ENCODE measurements around the gene PRMT6. TPM values are rescaled to one million over a fixed set of nuclear protein-coding genes. Genes with fewer than 3 reads are reported as not detected.
A peak's percentile ranks its signal among the peaks of the same experiment; 100 is the strongest.

Gene PRMT6
- total RNA-seq, 1 experiment from 2014 or later = 15.4 TPM

GRCh38 chr1:107058245-107059032 lies 2.0 kb downstream of the PRMT6 start:
- Mint-ChIP-seq H3K27ac (ENCODE audit: unreplicated experiment) (no peak overlapping the region), H3K27me3 (ENCODE audit: unreplicated experiment) (no peaks in the 10 kb centered on the region), H3K4me3 (ENCODE audit: low read depth, unreplicated experiment) (peak overlapping the region; percentile 85), H3K4me1 (ENCODE audit: low read depth, unreplicated experiment) (no peaks in the 10 kb centered on the region), H3K36me3 (ENCODE audit: insufficient read depth, unreplicated experiment) (peaks cover 24% of the 10 kb centered on the region), H3K9me3 (ENCODE audit: low read depth, unreplicated experiment) (peaks cover 2% of the 10 kb centered on the region)
- CTCF ChIA-PET = no interaction called here
- intact Hi-C loops (cut with micrococcal nuclease; ENCODE audit: unreplicated experiment) = loop anchor here (5.0 kb wide), 1 partner anchor 84 kb away; the partner anchor contains the start of gene NTNG1
- no peak for TF ChIP-seq CTCF (IDR thresholded peaks at IDR 0.05; ENCODE audit: unreplicated experiment)
- no TSS peak for BruUV-seq (replicated peaks)
- no peak for DNase-seq

GRCh38 chr1:107061886-107062285 lies 5.4 kb downstream of the PRMT6 start:
- DNase-seq = no peak
- Mint-ChIP-seq H3K4me3 (ENCODE audit: low read depth, unreplicated experiment) (no peak overlapping the region), H3K27me3 (ENCODE audit: unreplicated experiment) (no peaks in the 10 kb centered on the region), H3K36me3 (ENCODE audit: insufficient read depth, unreplicated experiment) (peaks cover 15% of the 10 kb centered on the region), H3K4me1 (ENCODE audit: low read depth, unreplicated experiment) (no peaks in the 10 kb centered on the region), H3K27ac (ENCODE audit: unreplicated experiment) (no peak overlapping the region), H3K9me3 (ENCODE audit: low read depth, unreplicated experiment) (no peaks in the 10 kb centered on the region)
- CTCF ChIA-PET = no interaction called here
- TF ChIP-seq CTCF (IDR thresholded peaks at IDR 0.05; ENCODE audit: unreplicated experiment) = no peak
- intact Hi-C loops (cut with micrococcal nuclease; ENCODE audit: unreplicated experiment) = no loop called here
- no TSS peak for BruUV-seq (replicated peaks)

GRCh38 chr1:107073493-107073892 lies 17.0 kb downstream of the PRMT6 start:
- no peaks in the 10 kb centered on the region for H3K27me3 Mint-ChIP-seq (ENCODE audit: unreplicated experiment)
- no peak overlapping the region for H3K27ac Mint-ChIP-seq (ENCODE audit: unreplicated experiment)
- DNase-seq = no peak
- no TSS peak for BruUV-seq (replicated peaks)
- H3K9me3 Mint-ChIP-seq (ENCODE audit: low read depth, unreplicated experiment) = no peaks in the 10 kb centered on the region
- TF ChIP-seq CTCF (IDR thresholded peaks at IDR 0.05; ENCODE audit: unreplicated experiment) = no peak
- intact Hi-C loops (cut with micrococcal nuclease; ENCODE audit: unreplicated experiment) = no loop called here
- CTCF ChIA-PET = no interaction called here
- no peak overlapping the region for H3K4me3 Mint-ChIP-seq (ENCODE audit: low read depth, unreplicated experiment)
- no peaks in the 10 kb centered on the region for H3K4me1 Mint-ChIP-seq (ENCODE audit: low read depth, unreplicated experiment)
- no peaks in the 10 kb centered on the region for H3K36me3 Mint-ChIP-seq (ENCODE audit: insufficient read depth, unreplicated experiment)

- BruUV-seq (replicated peaks) = no TSS peak
- Mint-ChIP-seq H3K27ac (ENCODE audit: unreplicated experiment) (no peak overlapping the region), H3K27me3 (ENCODE audit: unreplicated experiment) (no peaks in the 10 kb centered on the region), H3K4me3 (ENCODE audit: low read depth, unreplicated experiment) (no peak overlapping the region), H3K4me1 (ENCODE audit: low read depth, unreplicated experiment) (no peaks in the 10 kb centered on the region), H3K36me3 (ENCODE audit: insufficient read depth, unreplicated experiment) (no peaks in the 10 kb centered on the region), H3K9me3 (ENCODE audit: low read depth, unreplicated experiment) (no peaks in the 10 kb centered on the region)
- CTCF ChIA-PET = no interaction called here
- no peak for TF ChIP-seq CTCF (IDR thresholded peaks at IDR 0.05; ENCODE audit: unreplicated experiment)
- DNase-seq = peak; percentile 32
- intact Hi-C loops (cut with micrococcal nuclease; ENCODE audit: unreplicated experiment) = no loop called here
Observed at GRCh38 chr1:107076841-107077240, 20.4 kb downstream of the PRMT6 start.
